Measurements from ENCODE around the gene C16orf90. TPM values are rescaled to one million over a fixed set of nuclear protein-coding genes. Genes with fewer than 3 reads are reported as not detected.

The C16orf90 gene
- total and polyA plus RNA-seq, 2 donors (not counting 1 experiment from before 2014, with no cell fraction given) = not detected

GRCh38 chr16:3525951-3526350, 30.7 kb upstream of the C16orf90 start:
- H2AFZ ChIP-seq (ENCODE audit: low read length) = no peak overlapping the region
- no peaks in the 10 kb centered on the region for H3K4me1 ChIP-seq (ENCODE audit: control insufficient read depth, extremely low read depth, insufficient read depth, low read length)
- no peaks in the 10 kb centered on the region for H3K27me3 ChIP-seq (ENCODE audit: control insufficient read depth, insufficient read depth, low read length)
- peaks cover 6% of the 10 kb centered on the region for H3K36me3 ChIP-seq (ENCODE audit: control insufficient read depth, insufficient read depth, low read length)
- no peaks in the 10 kb centered on the region for H3K9me3 ChIP-seq (ENCODE audit: control insufficient read depth, insufficient read depth, low read depth, low read length)
- TF ChIP-seq EZH2 (IDR thresholded peaks at IDR 0.05; ENCODE audit: low read length, missing control alignments) = no peak
- TF ChIP-seq, protein P1, sequence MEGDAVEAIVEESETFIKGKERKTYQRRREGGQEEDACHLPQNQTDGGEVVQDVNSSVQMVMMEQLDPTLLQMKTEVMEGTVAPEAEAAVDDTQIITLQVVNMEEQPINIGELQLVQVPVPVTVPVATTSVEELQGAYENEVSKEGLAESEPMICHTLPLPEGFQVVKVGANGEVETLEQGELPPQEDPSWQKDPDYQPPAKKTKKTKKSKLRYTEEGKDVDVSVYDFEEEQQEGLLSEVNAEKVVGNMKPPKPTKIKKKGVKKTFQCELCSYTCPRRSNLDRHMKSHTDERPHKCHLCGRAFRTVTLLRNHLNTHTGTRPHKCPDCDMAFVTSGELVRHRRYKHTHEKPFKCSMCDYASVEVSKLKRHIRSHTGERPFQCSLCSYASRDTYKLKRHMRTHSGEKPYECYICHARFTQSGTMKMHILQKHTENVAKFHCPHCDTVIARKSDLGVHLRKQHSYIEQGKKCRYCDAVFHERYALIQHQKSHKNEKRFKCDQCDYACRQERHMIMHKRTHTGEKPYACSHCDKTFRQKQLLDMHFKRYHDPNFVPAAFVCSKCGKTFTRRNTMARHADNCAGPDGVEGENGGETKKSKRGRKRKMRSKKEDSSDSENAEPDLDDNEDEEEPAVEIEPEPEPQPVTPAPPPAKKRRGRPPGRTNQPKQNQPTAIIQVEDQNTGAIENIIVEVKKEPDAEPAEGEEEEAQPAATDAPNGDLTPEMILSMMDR (conservative IDR thresholded peaks at IDR 0.05 in 1 of 2, IDR thresholded peaks at IDR 0.05 in 1 of 2; ENCODE audit: low read depth in 1 of 2, low read length in 2 of 2) = no peak
- H3K9ac ChIP-seq (ENCODE audit: insufficient read depth, low read length) = no peak overlapping the region
- H3K4me2 ChIP-seq (ENCODE audit: extremely low read depth, insufficient read depth, low read length) = no peak overlapping the region
- DNase-seq (ENCODE audit: low read depth in 2 of 2) = no peak
- no peaks in the 10 kb centered on the region for H4K20me1 ChIP-seq (ENCODE audit: control insufficient read depth, extremely low read depth, insufficient read depth, low read length)
- H3K27ac ChIP-seq (ENCODE audit: insufficient read depth, low read length) = no peak overlapping the region
- no peak overlapping the region for H3K4me3 ChIP-seq (replicated peaks in 1 of 4; ENCODE audit: control extremely low read depth in 1 of 4, insufficient read depth in 1 of 4, low read depth in 3 of 4, low read length in 4 of 4)
- H3K79me2 ChIP-seq (ENCODE audit: control insufficient read depth, insufficient read depth, low read length) = no peaks in the 10 kb centered on the region

DNA sequence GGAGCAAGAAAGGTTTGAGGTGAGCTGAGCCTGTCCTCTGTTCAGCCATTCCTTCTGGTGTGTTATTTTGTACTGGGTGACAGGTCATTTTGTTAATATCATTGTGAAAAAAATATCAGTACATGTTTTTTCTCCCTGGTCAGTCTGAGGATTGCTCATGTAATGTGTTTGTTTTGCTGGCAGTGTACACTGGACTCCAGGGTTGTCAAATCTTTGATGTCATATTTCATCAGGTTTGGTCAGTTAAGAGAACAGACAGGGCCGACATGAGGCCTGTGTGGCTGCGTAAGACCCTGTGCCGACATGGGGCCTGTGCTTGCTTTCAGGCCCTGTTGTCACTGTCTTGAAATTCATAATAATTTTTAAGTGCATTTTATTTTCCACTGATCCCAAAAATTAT, 28.0 kb upstream of the C16orf90 start:
- peaks cover 3% of the 10 kb centered on the region for H3K36me3 ChIP-seq (ENCODE audit: control insufficient read depth, insufficient read depth, low read length)
- no peaks in the 10 kb centered on the region for H3K4me1 ChIP-seq (ENCODE audit: control insufficient read depth, extremely low read depth, insufficient read depth, low read length)
- no peak overlapping the region for H3K27ac ChIP-seq (ENCODE audit: insufficient read depth, low read length)
- no peak for DNase-seq (ENCODE audit: low read depth in 2 of 2)
- no peak for TF ChIP-seq EZH2 (IDR thresholded peaks at IDR 0.05; ENCODE audit: low read length, missing control alignments)
- TF ChIP-seq, protein P1 (conservative IDR thresholded peaks at IDR 0.05 in 1 of 2, IDR thresholded peaks at IDR 0.05 in 1 of 2; ENCODE audit: low read depth in 1 of 2, low read length in 2 of 2) = no peak
- H4K20me1 ChIP-seq (ENCODE audit: control insufficient read depth, extremely low read depth, insufficient read depth, low read length) = no peaks in the 10 kb centered on the region
- H3K4me3 ChIP-seq (replicated peaks in 1 of 4; ENCODE audit: control extremely low read depth in 1 of 4, insufficient read depth in 1 of 4, low read depth in 3 of 4, low read length in 4 of 4) = no peak overlapping the region
- no peaks in the 10 kb centered on the region for H3K27me3 ChIP-seq (ENCODE audit: control insufficient read depth, insufficient read depth, low read length)
- H2AFZ ChIP-seq (ENCODE audit: low read length) = no peak overlapping the region
- no peaks in the 10 kb centered on the region for H3K9me3 ChIP-seq (ENCODE audit: control insufficient read depth, insufficient read depth, low read depth, low read length)
- no peak overlapping the region for H3K4me2 ChIP-seq (ENCODE audit: extremely low read depth, insufficient read depth, low read length)
- no peaks in the 10 kb centered on the region for H3K79me2 ChIP-seq (ENCODE audit: control insufficient read depth, insufficient read depth, low read length)
- H3K9ac ChIP-seq (ENCODE audit: insufficient read depth, low read length) = no peak overlapping the region

- Histone ChIP-seq H3K27me3 (ENCODE audit: control insufficient read depth, insufficient read depth, low read length) (no peaks in the 10 kb centered on the region), H4K20me1 (ENCODE audit: control insufficient read depth, extremely low read depth, insufficient read depth, low read length) (no peaks in the 10 kb centered on the region), H2AFZ (ENCODE audit: low read length) (no peak overlapping the region), H3K79me2 (ENCODE audit: control insufficient read depth, insufficient read depth, low read length) (no peaks in the 10 kb centered on the region), H3K9me3 (ENCODE audit: control insufficient read depth, insufficient read depth, low read depth, low read length) (no peaks in the 10 kb centered on the region), H3K27ac (ENCODE audit: insufficient read depth, low read length) (no peak overlapping the region), H3K9ac (ENCODE audit: insufficient read depth, low read length) (no peak overlapping the region), H3K4me1 (ENCODE audit: control insufficient read depth, extremely low read depth, insufficient read depth, low read length) (no peaks in the 10 kb centered on the region), H3K4me2 (ENCODE audit: extremely low read depth, insufficient read depth, low read length) (no peak overlapping the region), H3K36me3 (ENCODE audit: control insufficient read depth, insufficient read depth, low read length) (no peaks in the 10 kb centered on the region), H3K4me3 (replicated peaks in 1 of 4; ENCODE audit: control extremely low read depth in 1 of 4, insufficient read depth in 1 of 4, low read depth in 3 of 4, low read length in 4 of 4) (no peak overlapping the region)
- TF ChIP-seq, protein P1 (conservative IDR thresholded peaks at IDR 0.05 in 1 of 2, IDR thresholded peaks at IDR 0.05 in 1 of 2; ENCODE audit: low read depth in 1 of 2, low read length in 2 of 2) = no peak
- TF ChIP-seq EZH2 (IDR thresholded peaks at IDR 0.05; ENCODE audit: low read length, missing control alignments) = no peak
- no peak for DNase-seq (ENCODE audit: low read depth in 2 of 2)
Measured at GRCh38 chr16:3520841-3521240, 25.6 kb upstream of the C16orf90 start.

All from fibroblast of lung (primary cell).